GM12878 (cell line): Measurements from ENCODE around the gene POLR1A. TPM values are rescaled to one million over a fixed set of nuclear protein-coding genes. Genes with fewer than 3 reads are reported as not detected.

Experiments
- ASH2L ChIP-seq: fragments of 300-600, 200-600 bp; sonication (generic); IDR thresholded peaks from 2 replicates; pipeline ENCODE4 v1.6.1; 2017; ENCODE audit warnings: low read depth, mild to moderate bottlenecking, borderline replicate concordance
- ATF7 ChIP-seq: fragments of 450-650 bp; IDR thresholded peaks from 2 replicates; pipeline ENCODE4 v1.6.1; 2016; ENCODE audit warnings: low read depth, mild to moderate bottlenecking
- BRCA1 ChIP-seq: IDR thresholded peaks from 2 replicates; pipeline ENCODE4 v1.6.1; 2011; ENCODE audit warnings: low read depth, low read length, improper control_type of control experiment
- CHD1 ChIP-seq: IDR thresholded peaks from 2 replicates; pipeline ENCODE4 v1.6.1; 2012; ENCODE audit warnings: low read depth, low read length, improper control_type of control experiment
- CHD4 ChIP-seq: fragments of 200-600 bp; sonication (generic); IDR thresholded peaks from 2 replicates; pipeline ENCODE4 v1.6.1; 2016; ENCODE audit warnings: mild to moderate bottlenecking
- DPF2 ChIP-seq: fragments of 450-650 bp; IDR thresholded peaks from 2 replicates; pipeline ENCODE4 v1.6.1; 2017; ENCODE audit warnings: mild to moderate bottlenecking
- E2F4 ChIP-seq: IDR thresholded peaks from 2 replicates; pipeline ENCODE4 v1.6.1; 2012; ENCODE audit warnings: low read depth, low read length, improper control_type of control experiment
- GATAD2B ChIP-seq: fragments of 450-650 bp; conservative IDR thresholded peaks from 2 replicates; pipeline ENCODE4 v1.6.1; 2017; ENCODE audit warnings: low read depth, mild to moderate bottlenecking, moderate library complexity
- JUNB ChIP-seq: IDR thresholded peaks from 2 replicates; pipeline ENCODE4 v1.6.1; 2016; ENCODE audit warnings: antibody characterized with exemption, mild to moderate bottlenecking
- MTA2 ChIP-seq: fragments of 450-650 bp; IDR thresholded peaks from 2 replicates; pipeline ENCODE4 v1.6.1; 2016; ENCODE audit warnings: low read depth, mild to moderate bottlenecking, moderate library complexity
- MYB ChIP-seq: fragments of 150-350 bp; IDR thresholded peaks from 2 replicates; pipeline ENCODE4 v1.6.1; 2014; ENCODE audit warnings: mild to moderate bottlenecking, low read depth, low read length, borderline replicate concordance
- NFIC ChIP-seq: IDR thresholded peaks from 2 replicates; pipeline ENCODE4 v1.6.1; 2012; ENCODE audit warnings: low read depth, mild to moderate bottlenecking, inconsistent platforms, low read length, moderate library complexity
- NFYB ChIP-seq: IDR thresholded peaks from 2 replicates; pipeline ENCODE4 v1.6.1; 2011; ENCODE audit warnings: low read depth, mild to moderate bottlenecking, low read length, improper control_type of control experiment, moderate library complexity; ENCODE audit not compliant: insufficient read depth
- NR2C1 ChIP-seq: fragments of 450-650 bp; IDR thresholded peaks from 2 replicates; pipeline ENCODE4 v1.6.1; 2017; ENCODE audit warnings: antibody characterized with exemption, mild to moderate bottlenecking, moderate library complexity
- RAD51 ChIP-seq: fragments of 450-650 bp; IDR thresholded peaks from 2 replicates; pipeline ENCODE4 v1.6.1; 2016; ENCODE audit warnings: moderate library complexity, mild to moderate bottlenecking, inconsistent platforms
- RBBP5 ChIP-seq: fragments of 200-600 bp; sonication (generic); conservative IDR thresholded peaks from 2 replicates; pipeline ENCODE4 v1.6.1; 2016
- RELB ChIP-seq: fragments of 450-650 bp; IDR thresholded peaks from 2 replicates; pipeline ENCODE4 v1.6.1; 2017; ENCODE audit warnings: low read depth, mild to moderate bottlenecking, moderate library complexity
- SIN3A ChIP-seq: IDR thresholded peaks from 2 replicates; pipeline ENCODE4 v1.6.1; 2012; ENCODE audit warnings: low read depth, low read length, improper control_type of control experiment
- SIX5 ChIP-seq: IDR thresholded peaks from 2 replicates; pipeline ENCODE4 v1.6.1; 2011; ENCODE audit warnings: mild to moderate bottlenecking, low read depth, low read length, moderate library complexity; ENCODE audit not compliant: severe bottlenecking
- SP1 ChIP-seq: IDR thresholded peaks from one replicate; pipeline ENCODE4 v1.6.1; 2011; ENCODE audit warnings: low read depth, low read length
- TAF1 ChIP-seq: IDR thresholded peaks from 2 replicates; pipeline ENCODE4 v1.6.1; 2011; ENCODE audit warnings: mild to moderate bottlenecking, low read depth, low read length, borderline replicate concordance
- YBX1 ChIP-seq: fragments of 450-650 bp; IDR thresholded peaks from 2 replicates; pipeline ENCODE4 v1.6.1; 2016; ENCODE audit warnings: antibody characterized with exemption
- ZNF217 ChIP-seq: fragments of 450-650 bp; IDR thresholded peaks from 2 replicates; pipeline ENCODE4 v1.6.1; 2017; ENCODE audit warnings: antibody characterized with exemption, mild to moderate bottlenecking
- ZNF384 ChIP-seq: IDR thresholded peaks from 2 replicates; pipeline ENCODE4 v1.6.1; 2012; ENCODE audit warnings: low read depth, mild to moderate bottlenecking, low read length, improper control_type of control experiment, borderline replicate concordance
- polyA plus RNA-seq, 11 experiments: library from polyadenylated mRNA; depleted of rRNA in 4 of 11; unstranded in 6 of 11; stranded (reverse) in 5 of 11; fragments of >200 nt; fragmentation: Nextera tagmentation in 4 of 11; fragmentation: Illumina TruSeq in 1 of 11; extraction: Ambion mirVana in 4 of 11; extraction: Trizol in 1 of 11; gene quantifications; 1 replicate in 1 of 11; 2 replicates in 10 of 11; pipeline versions ENCODE4 v1.2.1 to v1.2.3, GENCODE V29; 2011 to 2016; ENCODE audit warnings: inconsistent platforms in 2 of 11, missing spikeins in 2 of 11, low read depth in 1 of 11
- total RNA-seq, 4 experiments: library from RNA; depleted of rRNA in 3 of 4; stranded (reverse); fragments of >200 nt in 3 of 4; fragmentation: Illumina TruSeq in 1 of 4; extraction: Trizol in 1 of 4; gene quantifications; 2 replicates each; pipeline versions ENCODE4 v1.2.1 to v1.2.3, GENCODE V29; 2013 to 2021
- TF ChIP-seq, protein P1 (sequence below): fragments of 150-350 bp; IDR thresholded peaks from 2 replicates; pipeline ENCODE4 v1.6.1; 2016; ENCODE audit warnings: low read depth, low read length
- TF ChIP-seq, protein P2 (sequence below): fragments of 450-650 bp; IDR thresholded peaks from 2 replicates; pipeline ENCODE4 v1.6.1; 2014; ENCODE audit warnings: mild to moderate bottlenecking

Gene POLR1A
- total and polyA plus RNA-seq, 10 of the 15 experiments (the other 5 are each of a cell fraction or from before 2014, with no cell fraction given): 2.1 to 53.9 (median 17.8) TPM

DNA sequence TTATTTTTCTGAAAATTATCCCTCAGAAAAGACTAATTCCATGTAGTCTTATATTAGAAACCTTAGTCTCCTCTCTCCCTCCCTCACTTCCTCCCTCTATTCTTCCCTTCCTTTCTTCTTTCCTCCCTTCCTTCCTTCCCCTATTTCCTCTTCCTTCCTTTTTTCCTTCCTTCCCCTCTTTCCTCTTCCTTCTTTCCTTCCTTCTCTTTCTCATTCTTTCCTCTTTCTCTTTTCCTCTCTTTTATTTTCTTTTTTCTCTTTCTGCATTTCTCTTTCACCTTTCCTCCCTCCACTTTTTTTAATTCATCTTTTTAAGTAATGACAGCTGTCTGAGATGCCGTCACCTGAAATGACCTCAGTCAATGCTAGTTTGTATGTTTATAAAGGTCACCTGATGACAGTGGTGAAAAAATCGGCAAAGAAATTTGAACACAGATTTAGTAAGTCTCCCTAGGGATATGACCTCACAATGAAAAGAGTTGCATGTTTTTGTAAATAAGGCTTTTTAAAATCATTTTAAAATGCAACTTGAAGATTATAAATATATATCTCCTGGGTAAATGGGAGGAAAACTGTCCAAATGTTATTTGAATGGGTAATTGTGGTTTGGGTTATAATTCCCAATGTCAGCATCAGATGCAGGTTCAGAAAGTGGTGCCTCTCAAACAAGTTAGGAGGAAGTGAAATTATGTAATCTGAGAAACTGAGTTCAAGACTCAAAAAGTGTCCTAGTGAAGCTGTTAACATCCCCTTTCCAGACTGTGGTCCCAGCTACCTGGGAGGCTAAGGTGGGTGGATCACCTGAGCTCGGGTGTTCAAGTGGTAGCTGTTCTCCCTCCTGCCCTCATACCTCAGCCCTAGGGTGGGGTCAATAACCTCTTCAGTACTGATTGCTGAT lies 126.6 kb downstream of the POLR1A start (continued):
- TF ChIP-seq, protein P1, sequence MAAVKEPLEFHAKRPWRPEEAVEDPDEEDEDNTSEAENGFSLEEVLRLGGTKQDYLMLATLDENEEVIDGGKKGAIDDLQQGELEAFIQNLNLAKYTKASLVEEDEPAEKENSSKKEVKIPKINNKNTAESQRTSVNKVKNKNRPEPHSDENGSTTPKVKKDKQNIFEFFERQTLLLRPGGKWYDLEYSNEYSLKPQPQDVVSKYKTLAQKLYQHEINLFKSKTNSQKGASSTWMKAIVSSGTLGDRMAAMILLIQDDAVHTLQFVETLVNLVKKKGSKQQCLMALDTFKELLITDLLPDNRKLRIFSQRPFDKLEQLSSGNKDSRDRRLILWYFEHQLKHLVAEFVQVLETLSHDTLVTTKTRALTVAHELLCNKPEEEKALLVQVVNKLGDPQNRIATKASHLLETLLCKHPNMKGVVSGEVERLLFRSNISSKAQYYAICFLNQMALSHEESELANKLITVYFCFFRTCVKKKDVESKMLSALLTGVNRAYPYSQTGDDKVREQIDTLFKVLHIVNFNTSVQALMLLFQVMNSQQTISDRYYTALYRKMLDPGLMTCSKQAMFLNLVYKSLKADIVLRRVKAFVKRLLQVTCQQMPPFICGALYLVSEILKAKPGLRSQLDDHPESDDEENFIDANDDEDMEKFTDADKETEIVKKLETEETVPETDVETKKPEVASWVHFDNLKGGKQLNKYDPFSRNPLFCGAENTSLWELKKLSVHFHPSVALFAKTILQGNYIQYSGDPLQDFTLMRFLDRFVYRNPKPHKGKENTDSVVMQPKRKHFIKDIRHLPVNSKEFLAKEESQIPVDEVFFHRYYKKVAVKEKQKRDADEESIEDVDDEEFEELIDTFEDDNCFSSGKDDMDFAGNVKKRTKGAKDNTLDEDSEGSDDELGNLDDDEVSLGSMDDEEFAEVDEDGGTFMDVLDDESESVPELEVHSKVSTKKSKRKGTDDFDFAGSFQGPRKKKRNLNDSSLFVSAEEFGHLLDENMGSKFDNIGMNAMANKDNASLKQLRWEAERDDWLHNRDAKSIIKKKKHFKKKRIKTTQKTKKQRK: no peak
- TF ChIP-seq MTA2 (no peak), NFIC (no peak), MYB (no peak), JUNB (no peak), ZNF384 (no peak), ZNF217 (no peak), NR2C1 (no peak), SP1 (no peak), SIX5 (no peak), NFYB (no peak), CHD4 (no peak), ATF7 (peak; percentile 72), YBX1 (peak; percentile 82; the same call in 1 of the 2 replicates), E2F4 (no peak), CHD1 (no peak), GATAD2B (no peak), BRCA1 (no peak), RBBP5 (no peak), RAD51 (peak; percentile 19; the same call in 1 of the 2 replicates), RELB (no peak), DPF2 (0 out of 2 replicates have a peak, but pooled peaks have one; percentile 27), TAF1 (no peak), SIN3A (no peak), ASH2L (no peak)
- TF ChIP-seq, protein P2, sequence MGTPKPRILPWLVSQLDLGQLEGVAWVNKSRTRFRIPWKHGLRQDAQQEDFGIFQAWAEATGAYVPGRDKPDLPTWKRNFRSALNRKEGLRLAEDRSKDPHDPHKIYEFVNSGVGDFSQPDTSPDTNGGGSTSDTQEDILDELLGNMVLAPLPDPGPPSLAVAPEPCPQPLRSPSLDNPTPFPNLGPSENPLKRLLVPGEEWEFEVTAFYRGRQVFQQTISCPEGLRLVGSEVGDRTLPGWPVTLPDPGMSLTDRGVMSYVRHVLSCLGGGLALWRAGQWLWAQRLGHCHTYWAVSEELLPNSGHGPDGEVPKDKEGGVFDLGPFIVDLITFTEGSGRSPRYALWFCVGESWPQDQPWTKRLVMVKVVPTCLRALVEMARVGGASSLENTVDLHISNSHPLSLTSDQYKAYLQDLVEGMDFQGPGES: no peak
